ENCODE results near the gene DAPK2. TPM values are rescaled to one million over a fixed set of nuclear protein-coding genes. Genes with fewer than 3 reads are reported as not detected.

The DAPK2 gene
- total and polyA plus RNA-seq, 2 of the 13 experiments (the other 11 are each of a cell fraction or from before 2014, with no cell fraction given), result 0.33 to 0.63 TPM

DNA sequence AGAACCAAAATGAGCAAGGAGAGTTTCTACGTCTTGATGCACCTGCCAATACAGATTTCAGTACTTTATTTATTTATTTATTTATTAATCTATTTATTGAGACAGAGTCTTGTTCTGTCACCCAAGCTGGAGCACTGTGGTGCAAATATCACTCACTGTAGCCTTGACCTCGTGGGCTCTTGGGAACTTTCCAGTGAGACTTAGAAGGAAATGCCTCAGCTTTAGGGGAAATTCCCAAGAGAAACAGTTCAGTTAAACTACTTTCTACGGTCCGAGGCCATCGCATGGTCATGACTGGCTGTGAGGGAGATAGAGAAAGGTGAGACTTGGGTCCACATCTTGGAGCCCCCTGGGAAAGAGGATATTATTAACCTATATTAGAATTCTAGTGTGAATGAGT is 165.5 kb downstream of the DAPK2 start:
- Histone ChIP-seq H2AFZ (ENCODE audit: low read length) (no peak overlapping the region), H3K27ac (ENCODE audit: extremely low read length, insufficient read depth, low read length) (no peak overlapping the region), H3K9ac (ENCODE audit: insufficient read depth, low read depth, low read length) (no peak overlapping the region), H3K4me2 (ENCODE audit: low read depth, low read length) (no peak overlapping the region), H3K79me2 (ENCODE audit: insufficient read depth, low read length) (no peaks in the 10 kb centered on the region), H3K27me3 (ENCODE audit: control insufficient read depth in 1 of 2, insufficient read depth in 2 of 2, low read length in 2 of 2) (peaks cover 2 to 9% of the 10 kb centered on the region in 2 experiments; a peak in 3 of 5 replicates), H3K4me1 (ENCODE audit: insufficient read depth, low read length) (no peaks in the 10 kb centered on the region), H3K9me3 (ENCODE audit: low read length) (no peaks in the 10 kb centered on the region), H3K4me3 (replicated peaks in 1 of 3; ENCODE audit: insufficient read depth in 1 of 3, low read depth in 2 of 3, low read length in 3 of 3) (no peak overlapping the region), H4K20me1 (ENCODE audit: insufficient read depth, low read length) (no peaks in the 10 kb centered on the region), H3K36me3 (replicated peaks in 1 of 2; ENCODE audit: control insufficient read depth in 1 of 2, insufficient read depth in 2 of 2, low read length in 2 of 2) (no peaks in the 10 kb centered on the region)
- CTCF ChIA-PET (ENCODE audit: low intra/inter-chr PET ratio, low total read pairs), result no interaction called here
- DNase-seq (ENCODE audit: low spot score), result no peak
- BruUV-seq (replicated peaks), result no TSS peak
- POLR2A ChIA-PET, result no interaction called here
- intact Hi-C loops (cut with micrococcal nuclease; ENCODE audit: unreplicated experiment) (no loop called here), in situ Hi-C loops (cut with HindIII; ENCODE audit: extremely low pct_ligation_motif_present, low pct_unique_long_range_greater_than_20kb) (no loop called here)
- 28% methylated on average over 5 of the region's 5 CpGs for WGBS (ENCODE audit: low lambda C conversion rate)
- ATAC-seq, result no peak
- FAIRE-seq, result no peak
- TF ChIP-seq ZNF333 (CRISPR knock-in tag; IDR thresholded peaks at IDR 0.05; ENCODE audit: borderline replicate concordance) (no peak), EEA1 (CRISPR knock-in tag; IDR thresholded peaks at IDR 0.05; ENCODE audit: borderline replicate concordance) (no peak), CHCHD3 (CRISPR knock-in tag; IDR thresholded peaks at IDR 0.05) (no peak), NBN (conservative IDR thresholded peaks at IDR 0.05) (no peak), SRSF9 (IDR thresholded peaks at IDR 0.05; ENCODE audit: borderline replicate concordance, insufficient read depth, low read depth, low read length, poor library complexity, severe bottlenecking) (no peak), ZNF629 (CRISPR knock-in tag; conservative IDR thresholded peaks at IDR 0.05) (no peak), ZNF543 (CRISPR knock-in tag; IDR thresholded peaks at IDR 0.05) (no peak), ZNF577 (CRISPR knock-in tag; IDR thresholded peaks at IDR 0.05; ENCODE audit: borderline replicate concordance, low read depth) (no peak), ADNP (CRISPR knock-in tag; IDR thresholded peaks at IDR 0.05) (no peak)
- TF ChIP-seq, protein P1, sequence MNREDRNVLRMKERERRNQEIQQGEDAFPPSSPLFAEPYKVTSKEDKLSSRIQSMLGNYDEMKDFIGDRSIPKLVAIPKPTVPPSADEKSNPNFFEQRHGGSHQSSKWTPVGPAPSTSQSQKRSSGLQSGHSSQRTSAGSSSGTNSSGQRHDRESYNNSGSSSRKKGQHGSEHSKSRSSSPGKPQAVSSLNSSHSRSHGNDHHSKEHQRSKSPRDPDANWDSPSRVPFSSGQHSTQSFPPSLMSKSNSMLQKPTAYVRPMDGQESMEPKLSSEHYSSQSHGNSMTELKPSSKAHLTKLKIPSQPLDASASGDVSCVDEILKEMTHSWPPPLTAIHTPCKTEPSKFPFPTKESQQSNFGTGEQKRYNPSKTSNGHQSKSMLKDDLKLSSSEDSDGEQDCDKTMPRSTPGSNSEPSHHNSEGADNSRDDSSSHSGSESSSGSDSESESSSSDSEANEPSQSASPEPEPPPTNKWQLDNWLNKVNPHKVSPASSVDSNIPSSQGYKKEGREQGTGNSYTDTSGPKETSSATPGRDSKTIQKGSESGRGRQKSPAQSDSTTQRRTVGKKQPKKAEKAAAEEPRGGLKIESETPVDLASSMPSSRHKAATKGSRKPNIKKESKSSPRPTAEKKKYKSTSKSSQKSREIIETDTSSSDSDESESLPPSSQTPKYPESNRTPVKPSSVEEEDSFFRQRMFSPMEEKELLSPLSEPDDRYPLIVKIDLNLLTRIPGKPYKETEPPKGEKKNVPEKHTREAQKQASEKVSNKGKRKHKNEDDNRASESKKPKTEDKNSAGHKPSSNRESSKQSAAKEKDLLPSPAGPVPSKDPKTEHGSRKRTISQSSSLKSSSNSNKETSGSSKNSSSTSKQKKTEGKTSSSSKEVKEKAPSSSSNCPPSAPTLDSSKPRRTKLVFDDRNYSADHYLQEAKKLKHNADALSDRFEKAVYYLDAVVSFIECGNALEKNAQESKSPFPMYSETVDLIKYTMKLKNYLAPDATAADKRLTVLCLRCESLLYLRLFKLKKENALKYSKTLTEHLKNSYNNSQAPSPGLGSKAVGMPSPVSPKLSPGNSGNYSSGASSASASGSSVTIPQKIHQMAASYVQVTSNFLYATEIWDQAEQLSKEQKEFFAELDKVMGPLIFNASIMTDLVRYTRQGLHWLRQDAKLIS (CRISPR knock-in tag; IDR thresholded peaks at IDR 0.05), result no peak
- TF ChIP-seq, protein P2, sequence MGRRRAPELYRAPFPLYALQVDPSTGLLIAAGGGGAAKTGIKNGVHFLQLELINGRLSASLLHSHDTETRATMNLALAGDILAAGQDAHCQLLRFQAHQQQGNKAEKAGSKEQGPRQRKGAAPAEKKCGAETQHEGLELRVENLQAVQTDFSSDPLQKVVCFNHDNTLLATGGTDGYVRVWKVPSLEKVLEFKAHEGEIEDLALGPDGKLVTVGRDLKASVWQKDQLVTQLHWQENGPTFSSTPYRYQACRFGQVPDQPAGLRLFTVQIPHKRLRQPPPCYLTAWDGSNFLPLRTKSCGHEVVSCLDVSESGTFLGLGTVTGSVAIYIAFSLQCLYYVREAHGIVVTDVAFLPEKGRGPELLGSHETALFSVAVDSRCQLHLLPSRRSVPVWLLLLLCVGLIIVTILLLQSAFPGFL (CRISPR knock-in tag; IDR thresholded peaks at IDR 0.05), result no peak

Measured in HepG2 (cell line).